CD4-positive, alpha-beta T cell treated with Interleukin-12 subunit alpha and Interleukin-12 subunit beta, for 1 hour (primary cell): ENCODE data around the gene GYS2.

Source experiments
- DNase-seq: peaks from one replicate; pipeline ENCODE4 v3.0.0-alpha.2; 2020

The GYS2 gene

DNA sequence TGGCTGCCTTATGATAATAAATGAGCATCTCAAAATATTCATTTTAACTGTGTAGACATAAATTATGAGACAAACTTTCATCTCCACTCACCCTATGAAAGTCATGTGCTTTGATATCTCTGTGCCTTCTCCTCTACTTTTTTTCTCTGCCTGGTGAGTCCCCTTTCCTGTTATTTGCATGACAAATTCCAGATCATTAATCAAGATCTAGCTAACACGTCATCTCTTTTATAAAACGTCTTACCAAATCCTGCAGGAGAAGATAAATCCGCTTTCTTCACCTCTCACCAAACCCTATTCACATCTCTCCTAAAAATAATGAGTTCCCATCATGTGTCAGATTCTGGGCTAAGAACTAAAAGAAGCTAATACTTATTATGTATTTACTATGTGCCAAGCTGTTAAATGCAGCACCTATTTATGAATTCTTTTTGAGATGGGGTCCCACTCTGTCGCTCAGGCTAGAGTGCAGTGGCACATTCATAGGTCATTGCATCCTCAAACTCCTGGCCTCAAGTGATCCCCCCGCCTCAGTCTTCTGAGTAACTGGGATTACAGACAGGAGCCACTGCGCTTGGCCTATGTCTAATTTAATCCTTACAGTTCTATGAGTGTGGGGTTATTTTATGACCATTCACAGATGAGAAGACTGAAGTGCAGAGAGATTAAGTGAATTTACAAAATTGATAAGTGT is 51.9 kb downstream of the GYS2 start:
- no peak for DNase-seq

DNA sequence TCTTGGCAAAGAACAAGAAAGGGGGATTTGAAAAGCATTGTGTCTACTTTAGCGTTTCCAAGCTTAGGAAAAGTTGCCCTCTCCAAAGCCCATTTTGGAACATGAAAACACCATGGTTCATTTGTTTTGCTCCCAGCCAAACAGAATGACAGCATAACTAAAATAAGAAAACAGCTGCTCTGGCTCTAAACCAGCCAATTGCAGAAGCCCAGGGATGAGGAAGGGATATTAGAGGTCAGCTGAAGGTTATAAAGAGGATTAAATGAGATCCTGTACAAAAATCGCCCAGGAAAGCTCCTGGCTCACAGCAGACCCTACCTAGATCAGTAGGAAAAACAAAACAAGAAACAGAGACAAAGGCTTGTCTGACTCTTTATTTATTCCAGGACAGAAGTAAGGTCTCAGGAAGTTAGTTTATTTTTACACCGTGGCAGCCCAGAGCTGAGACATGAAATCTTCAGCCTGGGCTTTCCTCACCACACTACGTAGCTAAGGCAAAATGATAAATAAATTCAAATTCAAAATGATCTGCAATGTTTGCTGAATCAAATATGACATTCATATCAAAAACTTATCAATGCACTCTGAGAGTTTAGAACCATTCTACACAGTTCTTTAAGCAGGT is 52.7 kb downstream of the GYS2 start:
- DNase-seq: no peak

DNA sequence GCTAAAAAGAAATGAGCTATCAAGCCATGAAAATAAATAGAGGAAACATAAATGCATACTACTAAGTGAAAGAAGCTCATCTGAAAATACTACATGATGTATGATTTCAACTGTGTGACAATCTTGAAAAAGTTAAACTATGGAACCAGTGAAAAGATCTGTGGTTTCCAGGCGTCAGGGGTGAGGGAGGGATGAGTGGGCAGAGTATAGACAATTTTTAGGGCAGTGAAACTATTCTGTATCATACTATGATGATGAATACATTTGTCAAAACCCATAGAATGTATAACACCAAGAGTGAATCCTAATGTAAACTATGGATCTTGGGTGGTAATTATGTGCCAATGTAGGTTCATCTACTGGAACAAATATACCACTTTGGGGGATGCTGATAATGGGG is 57.2 kb downstream of the GYS2 start:
- no peak for DNase-seq

- DNase-seq: no peak
These were observed 57.9 kb downstream of the GYS2 start for GRCh38 chr12:21546716-21547115.

- no peak for DNase-seq
These were observed 59.1 kb downstream of the GYS2 start for GRCh38 chr12:21545557-21545956.

GRCh38 chr12:21543151-21543550 is 61.5 kb downstream of the GYS2 start:
- DNase-seq: no peak

- no peak for DNase-seq
These were observed 62.2 kb downstream of the GYS2 start for GRCh38 chr12:21542403-21542802.

- DNase-seq: no peak
These were observed 62.9 kb downstream of the GYS2 start for GRCh38 chr12:21541773-21542172.

DNA sequence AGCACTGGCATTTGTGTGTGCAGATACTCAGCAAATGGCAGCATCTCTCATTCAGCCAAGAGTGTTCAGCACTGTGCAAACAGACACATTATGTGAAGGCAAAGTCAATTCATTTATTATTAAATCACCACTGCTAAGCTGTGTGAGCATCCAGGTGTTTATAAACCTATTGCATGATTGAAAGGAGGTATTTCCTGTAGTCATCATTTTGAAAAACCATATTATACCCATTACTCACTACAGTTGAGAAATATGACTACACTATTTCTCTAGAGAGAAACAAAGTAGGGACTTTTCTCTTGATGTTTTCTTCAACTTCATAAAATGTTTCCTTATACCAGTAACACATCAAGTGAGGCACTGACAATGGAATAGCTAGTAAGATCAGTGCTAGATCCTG is 64.8 kb downstream of the GYS2 start:
- no peak for DNase-seq

DNA sequence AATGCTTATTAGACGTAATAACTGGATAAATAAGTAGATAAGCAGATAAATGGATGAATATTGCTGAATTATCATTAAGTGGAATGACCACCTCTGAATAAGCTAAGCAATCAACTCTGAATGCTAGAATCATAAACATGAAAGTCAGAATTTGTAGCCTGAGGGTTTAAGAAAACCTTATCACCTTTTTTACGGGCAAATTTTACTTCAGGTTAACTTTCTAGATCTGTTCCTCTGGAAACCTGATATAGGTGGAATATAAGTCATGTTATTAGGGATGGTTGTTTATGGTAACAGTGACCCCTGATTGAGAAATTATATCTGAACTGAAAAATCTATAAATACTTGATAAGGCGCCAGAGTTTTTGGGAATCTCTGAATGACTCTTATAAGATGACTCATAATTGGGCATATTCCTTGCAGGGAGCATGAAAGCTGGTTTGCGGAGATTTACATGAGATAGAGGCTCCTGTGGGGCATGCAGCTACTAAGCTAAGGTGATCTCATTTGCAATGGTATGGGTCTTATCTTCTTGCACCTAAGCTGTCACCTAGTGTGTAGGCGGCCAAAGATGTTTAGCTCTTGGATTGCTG is 66.5 kb downstream of the GYS2 start:
- no peak for DNase-seq

- no peak for DNase-seq
These were observed 75.2 kb downstream of the GYS2 start for GRCh38 chr12:21529456-21529855.

DNA sequence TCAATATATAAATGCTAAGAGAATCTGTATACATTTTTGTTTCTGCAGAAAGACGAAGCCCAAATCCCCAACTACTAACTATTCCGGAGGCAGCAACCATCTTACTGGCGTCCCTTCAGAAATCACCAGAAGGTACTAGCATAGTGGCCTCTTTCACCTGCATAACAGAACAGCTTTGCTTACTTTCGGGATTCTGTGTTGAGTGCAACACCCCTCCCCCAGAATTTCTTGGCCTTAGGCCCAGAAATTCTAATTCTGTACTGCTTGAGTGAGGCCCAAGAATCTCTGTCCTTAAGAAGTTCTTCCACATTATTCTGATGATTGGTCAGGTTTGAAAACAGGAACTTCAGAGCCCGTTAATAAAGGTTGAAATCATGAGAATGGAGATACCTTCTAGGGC is 75.7 kb downstream of the GYS2 start:
- no peak for DNase-seq

GRCh38 chr12:21527451-21528180 is 77.0 kb downstream of the GYS2 start:
- peak; percentile 57 for DNase-seq

- no peak for DNase-seq
These were observed 77.8 kb downstream of the GYS2 start for GRCh38 chr12:21526721-21527345.

DNA sequence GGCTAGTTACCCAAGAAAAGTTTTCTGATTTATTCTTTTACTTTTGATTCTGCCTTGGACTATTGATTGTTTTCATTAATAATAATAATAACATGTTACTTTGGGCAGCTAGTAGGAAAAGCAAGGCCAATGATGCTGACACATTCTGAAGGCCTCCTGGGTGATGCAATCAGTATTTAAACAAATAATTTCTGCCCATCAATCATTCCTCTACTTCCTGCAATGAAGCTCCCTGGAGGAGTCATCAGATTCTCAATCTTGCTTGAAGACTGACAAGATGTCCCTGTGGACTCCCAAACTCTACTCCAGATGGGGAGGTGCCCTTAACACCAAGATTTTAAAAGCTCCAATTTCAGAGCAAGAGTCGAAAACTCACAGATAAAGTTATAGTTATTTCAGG is 78.6 kb downstream of the GYS2 start, which contains the start of gene SPX:
Gene SPX, plus strand, starts transcription at position 244 of the 400 bp plus-strand sequence. CDS start 177 bp downstream, outside the sequence.
- no peak for DNase-seq

DNA sequence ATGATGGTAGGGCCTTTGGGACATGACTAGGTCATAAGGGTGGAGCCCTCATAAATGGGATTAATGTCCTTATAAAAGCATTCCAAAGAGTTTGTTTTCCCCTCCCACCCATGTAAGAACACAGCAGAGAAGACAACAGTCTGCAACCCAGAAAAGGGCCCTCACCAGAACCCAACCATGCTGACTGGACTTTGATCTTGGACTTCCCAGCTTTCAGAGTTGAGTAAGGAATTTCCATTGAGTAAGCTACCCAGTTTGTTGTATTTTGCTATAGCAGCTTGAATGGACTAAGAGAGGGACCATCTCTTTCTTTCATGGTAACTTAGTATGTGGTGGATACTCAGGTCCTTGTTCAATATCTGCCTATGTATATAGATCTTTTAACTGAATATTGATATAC is 81.5 kb downstream of the GYS2 start:
- DNase-seq: no peak

GRCh38 chr12:21521541-21521940 is 83.1 kb downstream of the GYS2 start:
- no peak for DNase-seq

DNA sequence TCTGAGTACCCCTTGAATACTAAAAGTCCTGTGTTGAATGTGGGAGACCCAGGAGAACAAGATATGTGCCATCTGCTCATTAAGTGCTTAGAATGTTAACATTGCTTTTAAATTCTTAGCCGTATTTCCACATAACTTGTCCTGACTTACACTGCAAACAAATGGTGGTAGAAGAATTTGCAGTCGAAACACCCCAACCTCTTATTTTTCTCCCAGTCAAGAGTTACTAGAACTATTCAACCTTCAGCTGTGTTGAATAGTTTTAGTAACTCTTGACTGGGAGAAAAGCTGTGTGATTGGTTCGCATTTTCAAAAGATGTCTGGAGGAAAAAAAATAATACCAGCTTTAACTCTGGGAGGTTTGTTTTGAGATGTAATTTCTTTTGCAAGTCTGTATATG is 86.2 kb downstream of the GYS2 start:
- no peak for DNase-seq

DNA sequence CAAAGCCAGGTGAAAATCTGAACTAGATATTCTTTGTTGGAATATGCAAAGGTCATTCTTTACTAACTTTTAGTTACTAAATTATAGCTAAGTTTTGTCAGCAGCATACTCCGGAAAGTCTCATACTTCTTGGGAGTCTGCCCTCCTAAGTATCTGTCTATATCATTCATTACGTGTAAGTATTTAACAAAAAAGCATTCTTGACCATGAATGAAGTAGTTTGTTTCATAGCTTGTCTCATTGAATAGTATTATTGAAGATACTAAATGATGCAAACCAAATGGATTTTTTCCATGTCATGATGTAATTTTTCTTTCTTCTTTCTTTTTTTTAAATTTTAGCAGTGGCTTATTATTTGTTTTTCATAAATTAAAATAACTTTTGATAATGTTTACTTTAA is 88.4 kb downstream of the GYS2 start:
- no peak for DNase-seq

DNA sequence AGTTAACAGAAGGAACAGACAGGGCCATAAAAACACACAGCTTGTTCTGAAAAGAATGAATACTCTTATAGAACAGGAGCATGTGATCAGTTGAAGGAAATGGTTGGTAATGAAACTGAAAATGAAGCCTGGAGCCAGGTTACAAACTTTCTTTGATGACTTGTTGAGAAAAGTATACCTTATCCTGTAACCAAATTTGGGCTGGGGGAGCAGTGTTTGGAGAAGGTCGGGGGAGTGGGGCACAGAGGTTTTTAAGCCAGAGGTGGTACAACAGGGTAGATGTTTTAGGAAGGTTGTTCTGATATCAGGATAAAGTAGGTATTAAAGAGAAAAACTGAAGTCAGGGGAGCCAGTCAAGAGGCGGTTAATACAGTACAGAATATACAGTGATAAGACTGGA is 94.9 kb downstream of the GYS2 start:
- peak; percentile 38 for DNase-seq

- no peak for DNase-seq
These were observed 96.8 kb downstream of the GYS2 start for GRCh38 chr12:21507849-21508248.

DNA sequence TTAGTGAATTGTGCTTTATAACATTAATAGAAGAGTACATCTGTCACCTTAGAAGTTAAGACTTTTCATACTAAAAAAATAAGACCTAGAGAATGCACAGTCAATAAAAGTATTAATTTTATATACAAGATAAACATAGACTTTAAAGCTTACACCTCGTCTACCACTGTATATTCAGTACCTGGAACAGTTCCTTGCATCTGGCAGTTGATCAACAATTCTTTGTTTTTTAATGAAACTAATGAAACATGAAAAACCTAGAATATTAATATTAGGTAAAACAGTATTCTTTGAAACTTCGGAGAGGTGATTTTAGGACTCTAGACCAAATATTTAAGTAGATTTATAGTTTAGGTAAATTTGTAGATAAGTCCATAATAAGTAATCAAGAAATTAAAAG is 98.8 kb downstream of the GYS2 start:
- DNase-seq: no peak

DNA sequence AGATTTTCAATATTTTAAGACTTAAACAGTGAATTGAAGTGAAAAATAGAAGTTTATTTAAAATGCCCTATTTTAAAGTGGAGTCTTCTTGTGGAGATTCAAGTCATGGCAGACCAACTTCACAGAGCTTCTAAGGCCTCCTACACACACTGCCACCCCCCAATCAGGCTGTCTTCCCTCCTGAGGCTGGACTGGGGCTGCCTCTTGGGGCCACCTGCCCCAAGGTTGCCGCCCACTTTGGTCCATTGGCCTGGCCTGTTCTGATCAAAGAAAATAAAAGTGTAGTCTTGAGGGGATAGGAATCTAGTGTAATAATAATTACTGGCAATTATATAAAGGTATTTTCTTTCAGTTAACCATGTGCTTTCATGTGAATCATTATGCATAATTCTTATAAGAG is 101.8 kb downstream of the GYS2 start:
- DNase-seq: no peak
